Adrenal gland (tissue), 5 donors: ENCODE results near the gene ABCC11.

Experiments
- POLR2A ChIP-seq, 2 donors: fragments of 450-650 bp; IDR thresholded peaks; one replicate each; pipeline ENCODE4 v1.6.1; 2017; ENCODE audit warnings: antibody characterized with exemption in 2 of 2, mild to moderate bottlenecking in 2 of 2, moderate library complexity in 1 of 2
- TF ChIP-seq, protein P1 (sequence below), 6 experiments: fragments of 450-650 bp in 4 of 6; fragments of 200-600 bp in 2 of 6; sonication (generic) in 1 of 6; IDR thresholded peaks; 1 replicate in 5 of 6; 2 replicates in 1 of 6; pipeline versions ENCODE4 v1.5.1 to v1.8.0; 2016 to 2021; ENCODE audit warnings: antibody characterized with exemption in 6 of 6, mild to moderate bottlenecking in 2 of 6, moderate library complexity in 1 of 6
- donor health status: DM: no; HTN: no; CAD: no.

DNA sequence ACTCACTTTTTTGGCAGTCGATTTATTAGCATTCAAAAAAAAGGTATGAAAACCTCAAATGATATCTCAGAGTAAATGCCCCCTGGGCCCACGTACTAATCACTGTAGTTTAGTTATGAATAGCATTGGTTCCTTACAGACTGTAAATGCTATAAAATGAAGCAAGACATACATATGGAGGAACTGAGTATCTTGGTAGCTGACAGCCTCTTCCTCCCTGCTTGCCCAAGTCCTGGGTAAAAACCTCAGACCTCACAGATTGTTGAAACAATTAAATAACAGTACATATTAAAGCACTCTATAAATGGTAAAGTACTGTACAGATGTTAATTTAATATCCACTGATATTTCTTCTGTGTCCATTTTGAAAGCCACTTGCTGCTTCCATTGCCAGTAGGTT is 33.2 kb upstream of the ABCC11 start:
- TF ChIP-seq, protein P1, sequence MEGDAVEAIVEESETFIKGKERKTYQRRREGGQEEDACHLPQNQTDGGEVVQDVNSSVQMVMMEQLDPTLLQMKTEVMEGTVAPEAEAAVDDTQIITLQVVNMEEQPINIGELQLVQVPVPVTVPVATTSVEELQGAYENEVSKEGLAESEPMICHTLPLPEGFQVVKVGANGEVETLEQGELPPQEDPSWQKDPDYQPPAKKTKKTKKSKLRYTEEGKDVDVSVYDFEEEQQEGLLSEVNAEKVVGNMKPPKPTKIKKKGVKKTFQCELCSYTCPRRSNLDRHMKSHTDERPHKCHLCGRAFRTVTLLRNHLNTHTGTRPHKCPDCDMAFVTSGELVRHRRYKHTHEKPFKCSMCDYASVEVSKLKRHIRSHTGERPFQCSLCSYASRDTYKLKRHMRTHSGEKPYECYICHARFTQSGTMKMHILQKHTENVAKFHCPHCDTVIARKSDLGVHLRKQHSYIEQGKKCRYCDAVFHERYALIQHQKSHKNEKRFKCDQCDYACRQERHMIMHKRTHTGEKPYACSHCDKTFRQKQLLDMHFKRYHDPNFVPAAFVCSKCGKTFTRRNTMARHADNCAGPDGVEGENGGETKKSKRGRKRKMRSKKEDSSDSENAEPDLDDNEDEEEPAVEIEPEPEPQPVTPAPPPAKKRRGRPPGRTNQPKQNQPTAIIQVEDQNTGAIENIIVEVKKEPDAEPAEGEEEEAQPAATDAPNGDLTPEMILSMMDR (IDR thresholded peaks at IDR 0.05), result no peak
- no peak for TF ChIP-seq POLR2A (IDR thresholded peaks at IDR 0.05)
